ENCODE data around the gene CD80. TPM values are rescaled to one million over a fixed set of nuclear protein-coding genes. Genes with fewer than 3 reads are reported as not detected.

The CD80 gene
- total RNA-seq, 4 donors from 2014 or later, result not detected

DNA sequence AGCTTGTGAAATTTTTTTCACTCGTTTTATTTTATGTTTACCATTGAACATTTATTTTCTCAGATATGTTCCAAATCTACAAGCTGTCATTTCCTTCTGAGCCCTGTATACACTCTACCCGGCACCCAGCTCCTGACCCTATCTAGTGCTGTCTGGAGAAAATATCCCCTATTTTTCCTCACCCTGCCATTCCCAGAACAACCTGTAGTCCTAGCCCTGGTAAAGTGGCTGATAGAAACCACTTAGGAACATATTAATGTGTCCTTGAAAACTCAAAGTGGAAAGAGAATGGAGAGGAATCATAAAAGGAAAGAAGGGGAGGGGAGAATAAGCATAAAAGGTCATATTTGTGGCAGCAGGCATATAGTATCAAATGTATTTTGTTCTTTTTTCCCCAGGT lies 69.3 kb downstream of the CD80 start:
- intact Hi-C loops (cut with DNase I; ENCODE audit: low total_unique reads), result no loop called here
- WGBS, 2 donors, result 89 to 96% methylated on average over 2 of the region's 2 CpGs
- DNase-seq (ENCODE audit: low spot score in 2 of 2), result no peak
- H3K4me3 ChIP-seq (ENCODE audit: low read depth, poor library complexity, severe bottlenecking), result no peak overlapping the region
- TF ChIP-seq POLR2A (IDR thresholded peaks at IDR 0.05), result no peak
- TF ChIP-seq, protein P1, sequence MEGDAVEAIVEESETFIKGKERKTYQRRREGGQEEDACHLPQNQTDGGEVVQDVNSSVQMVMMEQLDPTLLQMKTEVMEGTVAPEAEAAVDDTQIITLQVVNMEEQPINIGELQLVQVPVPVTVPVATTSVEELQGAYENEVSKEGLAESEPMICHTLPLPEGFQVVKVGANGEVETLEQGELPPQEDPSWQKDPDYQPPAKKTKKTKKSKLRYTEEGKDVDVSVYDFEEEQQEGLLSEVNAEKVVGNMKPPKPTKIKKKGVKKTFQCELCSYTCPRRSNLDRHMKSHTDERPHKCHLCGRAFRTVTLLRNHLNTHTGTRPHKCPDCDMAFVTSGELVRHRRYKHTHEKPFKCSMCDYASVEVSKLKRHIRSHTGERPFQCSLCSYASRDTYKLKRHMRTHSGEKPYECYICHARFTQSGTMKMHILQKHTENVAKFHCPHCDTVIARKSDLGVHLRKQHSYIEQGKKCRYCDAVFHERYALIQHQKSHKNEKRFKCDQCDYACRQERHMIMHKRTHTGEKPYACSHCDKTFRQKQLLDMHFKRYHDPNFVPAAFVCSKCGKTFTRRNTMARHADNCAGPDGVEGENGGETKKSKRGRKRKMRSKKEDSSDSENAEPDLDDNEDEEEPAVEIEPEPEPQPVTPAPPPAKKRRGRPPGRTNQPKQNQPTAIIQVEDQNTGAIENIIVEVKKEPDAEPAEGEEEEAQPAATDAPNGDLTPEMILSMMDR (IDR thresholded peaks at IDR 0.05), result no peak

DNA sequence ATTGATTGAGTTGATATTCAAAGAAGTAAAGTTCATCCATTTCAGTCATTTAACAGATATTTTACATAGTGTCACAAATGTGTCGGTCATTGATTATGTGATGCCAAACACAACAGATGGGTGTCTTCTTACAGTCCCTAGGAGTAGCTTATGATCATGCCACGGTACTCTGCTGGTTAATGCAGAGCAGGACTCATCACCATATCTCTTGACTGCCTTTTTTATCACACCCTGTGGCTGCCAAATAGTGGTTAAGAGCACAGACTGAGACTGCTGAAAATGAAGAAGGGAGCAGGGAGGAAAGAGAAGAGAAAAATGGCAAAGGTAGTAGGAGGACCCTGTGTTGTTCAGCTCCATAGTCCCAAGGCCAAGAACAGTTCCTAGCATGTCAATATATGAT lies 73.9 kb downstream of the CD80 start:
- WGBS, 2 donors, result 89 to 92% methylated on average over 2 of the region's 2 CpGs
- H3K4me3 ChIP-seq (ENCODE audit: low read depth, poor library complexity, severe bottlenecking), result no peak overlapping the region
- intact Hi-C loops (cut with DNase I; ENCODE audit: low total_unique reads), result no loop called here
- TF ChIP-seq POLR2A (IDR thresholded peaks at IDR 0.05), result no peak
- TF ChIP-seq, protein P1 (IDR thresholded peaks at IDR 0.05), result no peak
- no peak for DNase-seq (ENCODE audit: low spot score in 2 of 2)

DNA sequence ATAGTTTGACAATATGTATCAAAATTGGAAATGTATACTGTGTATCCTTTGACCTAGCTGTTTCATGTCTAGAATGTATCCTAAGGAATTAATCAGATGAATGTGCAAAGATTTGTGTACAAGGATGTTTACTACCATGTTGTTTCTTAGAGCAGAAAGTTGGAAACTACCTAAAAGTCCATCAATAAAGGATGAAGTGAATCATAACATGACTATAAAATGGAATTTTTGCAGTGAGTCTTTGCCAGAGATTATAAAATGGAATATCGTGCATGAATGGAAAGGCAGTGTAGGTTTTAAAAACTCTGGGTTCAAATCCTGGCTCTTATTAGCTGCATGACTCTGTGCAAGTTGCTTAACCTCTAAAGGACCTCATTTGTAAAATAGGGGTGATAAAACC lies 76.3 kb downstream of the CD80 start:
- WGBS, 2 donors, result 50 to 53% methylated on average over 1 of the region's 1 CpG
- TF ChIP-seq, protein P1 (IDR thresholded peaks at IDR 0.05), result no peak
- TF ChIP-seq POLR2A (IDR thresholded peaks at IDR 0.05), result no peak
- no peak overlapping the region for H3K4me3 ChIP-seq (ENCODE audit: low read depth, poor library complexity, severe bottlenecking)
- intact Hi-C loops (cut with DNase I; ENCODE audit: low total_unique reads), result no loop called here
- DNase-seq (ENCODE audit: low spot score in 2 of 2), result no peak

DNA sequence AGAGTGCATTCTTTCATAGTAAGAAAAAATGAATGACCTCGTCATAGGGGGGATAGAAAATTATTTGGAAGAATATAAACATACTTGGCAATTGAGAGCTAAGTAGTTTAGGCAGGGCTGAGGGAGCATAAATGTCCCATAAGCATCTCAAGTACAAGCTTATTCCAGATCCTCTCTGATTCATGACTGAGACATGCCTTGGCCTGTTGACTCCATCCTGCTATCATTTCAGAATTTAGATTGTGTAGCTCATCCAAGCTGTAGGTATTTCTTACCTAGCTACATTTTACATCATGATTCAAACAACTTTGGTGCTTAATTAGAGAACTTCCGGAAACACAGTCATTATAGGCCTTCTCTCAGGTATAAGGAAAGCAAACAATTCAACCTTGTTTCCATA lies 78.3 kb downstream of the CD80 start:
- TF ChIP-seq POLR2A (IDR thresholded peaks at IDR 0.05), result no peak
- TF ChIP-seq, protein P1 (IDR thresholded peaks at IDR 0.05), result no peak
- no peak for DNase-seq (ENCODE audit: low spot score in 2 of 2)
- 55 to 67% methylated on average over 2 of the region's 2 CpGs for WGBS, 2 donors
- intact Hi-C loops (cut with DNase I; ENCODE audit: low total_unique reads), result no loop called here
- H3K4me3 ChIP-seq (ENCODE audit: low read depth, poor library complexity, severe bottlenecking), result no peak overlapping the region

Other genes with a start within 250 kb of the CD80 start
- 10 to 100 TPM; 20.9 to 39.9 (median 29.9) TPM for gene TMEM39A, start 96.0 kb downstream of the CD80 start, total RNA-seq
- gene POGLUT1, start 90.7 kb downstream of the CD80 start, total RNA-seq, result 10 to 100 TPM in 3 of 4 donors, 1 to 10 TPM in 1; 9.9 to 17.5 (median 13.4) TPM
- 10 to 100 TPM; 40.4 to 41.9 (median 40.5) TPM for gene TIMMDC1, start 61.1 kb downstream of the CD80 start, total RNA-seq
- gene ADPRH, start 19.9 kb upstream of the CD80 start, total RNA-seq, result 1 to 10 TPM; 1.1 to 3.6 (median 2.1) TPM
- 1 to 10 TPM in 1 of 4 donors, under 1 TPM in 3; 0.34 to 2.6 (median 0.82) TPM for gene PLA1A, start 38.3 kb upstream of the CD80 start, total RNA-seq
- gene POPDC2, start 101.0 kb upstream of the CD80 start, total RNA-seq, result 1 to 10 TPM in 3 of 4 donors, under 1 TPM in 1; 0.97 to 1.9 (median 1.3) TPM
- gene COX17, start 117.8 kb upstream of the CD80 start, total RNA-seq, result 10 to 100 TPM; 16.2 to 43.1 (median 29.9) TPM
- 1 to 10 TPM in 3 of 4 donors, under 1 TPM in 1; 0.91 to 5.1 (median 1.7) TPM for gene CFAP91, start 143.4 kb upstream of the CD80 start, total RNA-seq
- not detected for gene NR1I2, start 222.5 kb upstream of the CD80 start, total RNA-seq